K562 (cell line): ENCODE results near the gene CDK5RAP3. TPM values are rescaled to one million over a fixed set of nuclear protein-coding genes. Genes with fewer than 3 reads are reported as not detected.

Source experiments
- C11orf30 ChIP-seq: fragments of 450-650 bp; IDR thresholded peaks from 2 replicates; pipeline ENCODE4 v1.6.1; 2016; ENCODE audit warnings: low read depth, mild to moderate bottlenecking
- CBX1 ChIP-seq: sonication (generic); IDR thresholded peaks from 2 replicates; pipeline ENCODE4 v1.6.1; 2016; ENCODE audit warnings: antibody characterized with exemption, low read depth, mild to moderate bottlenecking
- EP400 ChIP-seq: fragments of 450-650 bp; IDR thresholded peaks from 2 replicates; pipeline ENCODE4 v1.6.1; 2017; ENCODE audit warnings: antibody characterized with exemption, mild to moderate bottlenecking, moderate library complexity
- ERF ChIP-seq: fragments of 450-650 bp; formaldehyde crosslinking; IDR thresholded peaks from 2 replicates; pipeline ENCODE4 v1.4.0; 2020; ENCODE audit warnings: mild to moderate bottlenecking, mixed read lengths
- ESRRA ChIP-seq: fragments of 450-650 bp; IDR thresholded peaks from 2 replicates; pipeline ENCODE4 v1.6.1; 2014; ENCODE audit warnings: low read depth, mild to moderate bottlenecking, moderate library complexity, borderline replicate concordance
- GMEB1 ChIP-seq: fragments of 250-450 bp; sonication (Bioruptor Pico); IDR thresholded peaks from 2 replicates; pipeline ENCODE4 v1.4.0; 2020; ENCODE audit warnings: mild to moderate bottlenecking
- KAT8 ChIP-seq: fragments of 450-650 bp; IDR thresholded peaks from 2 replicates; pipeline ENCODE4 v1.6.1; 2016; ENCODE audit warnings: low read depth, mild to moderate bottlenecking
- LEF1 ChIP-seq: fragments of 450-650 bp; IDR thresholded peaks from 2 replicates; pipeline ENCODE4 v1.6.1; 2016; ENCODE audit warnings: mild to moderate bottlenecking
- MITF ChIP-seq: IDR thresholded peaks from 2 replicates; pipeline ENCODE4 v1.6.1; 2014; ENCODE audit warnings: antibody characterized with exemption
- NFATC3 ChIP-seq: fragments of 450-650 bp; IDR thresholded peaks from 2 replicates; pipeline ENCODE4 v1.6.1; 2017; ENCODE audit warnings: mild to moderate bottlenecking
- NFXL1 ChIP-seq: fragments of 450-650 bp; formaldehyde crosslinking; IDR thresholded peaks from 2 replicates; pipeline ENCODE4 v1.4.0; 2021; ENCODE audit warnings: mild to moderate bottlenecking
- NR0B1 ChIP-seq: fragments of 450-650 bp; IDR thresholded peaks from one replicate; pipeline ENCODE4 v1.6.1; 2018; ENCODE audit warnings: mild to moderate bottlenecking, moderate library complexity; ENCODE audit not compliant: partially characterized antibody
- NUFIP1 ChIP-seq: fragments of 450-650 bp; IDR thresholded peaks from 2 replicates; pipeline ENCODE4 v1.6.1; 2018; ENCODE audit not compliant: partially characterized antibody
- PHB ChIP-seq: fragments of 250-450 bp; sonication (Bioruptor Pico); IDR thresholded peaks from 2 replicates; pipeline ENCODE4 v1.5.0; 2021
- PHF8 ChIP-seq: fragments of 200-600 bp; sonication (generic); IDR thresholded peaks from 2 replicates; pipeline ENCODE4 v1.6.1; 2012; ENCODE audit warnings: mixed run types, mild to moderate bottlenecking, inconsistent platforms, low read length, moderate library complexity, borderline replicate concordance
- PREB ChIP-seq: sonication (generic); formaldehyde crosslinking; IDR thresholded peaks from 2 replicates; pipeline ENCODE4 v1.8.1; 2023; ENCODE audit warnings: mild to moderate bottlenecking, missing genetic modification reagents
- PRPF4 ChIP-seq: fragments of 200-400 bp; formaldehyde crosslinking; IDR thresholded peaks from one replicate; pipeline ENCODE4 v1.6.1; 2017; ENCODE audit warnings: low read length, low read depth, mild to moderate bottlenecking; ENCODE audit not compliant: insufficient read depth, poor library complexity, severe bottlenecking
- RBM14 ChIP-seq: fragments of 200-400 bp; formaldehyde crosslinking; IDR thresholded peaks from 2 replicates; pipeline ENCODE4 v1.6.1; 2018; ENCODE audit warnings: low read depth, mild to moderate bottlenecking, low read length, moderate library complexity, borderline replicate concordance; ENCODE audit not compliant: insufficient read depth
- TAF9B ChIP-seq: fragments of 450-650 bp; IDR thresholded peaks from 2 replicates; pipeline ENCODE4 v1.6.1; 2018; ENCODE audit warnings: mild to moderate bottlenecking; ENCODE audit not compliant: partially characterized antibody
- TRIM25 ChIP-seq: fragments of 450-650 bp; IDR thresholded peaks from 2 replicates; pipeline ENCODE4 v1.7.0; 2016; ENCODE audit warnings: borderline replicate concordance
- ZNF589 ChIP-seq: fragments of 200-800 bp; sonication (Bioruptor generic); IDR thresholded peaks from 2 replicates; pipeline ENCODE4 v1.6.1; 2016; ENCODE audit warnings: low read depth, missing genetic modification characterization, missing compliant biosample characterization
- polyA plus RNA-seq, 8 experiments: library from polyadenylated mRNA; depleted of rRNA in 4 of 8; stranded (reverse) in 5 of 8; unstranded in 3 of 8; fragments of >200 nt; fragmentation: Nextera tagmentation in 2 of 8; fragmentation: Illumina TruSeq in 1 of 8; extraction: Ambion mirVana in 2 of 8; extraction: Trizol in 1 of 8; gene quantifications; 2 replicates each; pipeline versions ENCODE4 v1.2.1 to v1.2.3, GENCODE V29; 2011 to 2014; ENCODE audit warnings: inconsistent platforms in 1 of 8, missing spikeins in 1 of 8
- total RNA-seq, 7 experiments: library from RNA; depleted of rRNA in 6 of 7; stranded (reverse); fragments of >200 nt in 6 of 7; fragmentation: Illumina TruSeq in 2 of 7; extraction: Trizol in 2 of 7; gene quantifications; 2 replicates each; pipeline versions ENCODE4 v1.2.1 to v1.2.3, GENCODE V29; 2011 to 2021; ENCODE audit warnings: low replicate concordance in 1 of 7

CDK5RAP3 gene
- total and polyA plus RNA-seq, 9 of the 15 experiments (the other 6 are each of a cell fraction or from before 2014, with no cell fraction given): 44.2 to 202 (median 91.5) TPM

GRCh38 chr17:48026502-48027321, 55.8 kb downstream of the CDK5RAP3 start (continued):
- no peak for TF ChIP-seq PREB
- no peak for TF ChIP-seq TRIM25
- no peak for TF ChIP-seq NFXL1
- TF ChIP-seq C11orf30: no peak
- no peak for TF ChIP-seq PHB (CRISPR knock-in tag)
- TF ChIP-seq NR0B1: no peak
- TF ChIP-seq GMEB1: no peak
- TF ChIP-seq KAT8: no peak
- no peak for TF ChIP-seq TAF9B
- TF ChIP-seq NFATC3: no peak
- no peak for TF ChIP-seq NUFIP1
- 0 out of 2 replicates have a peak, but pooled peaks have one; percentile 36 for TF ChIP-seq EP400
- TF ChIP-seq ERF: no peak
- no peak for TF ChIP-seq PHF8
- TF ChIP-seq LEF1: peak; percentile 57; the same call in 1 of the 2 replicates
- no peak for TF ChIP-seq ZNF589 (CRISPR knock-in tag)
- TF ChIP-seq RBM14: no peak
- no peak for TF ChIP-seq MITF
- TF ChIP-seq PRPF4: no peak
- TF ChIP-seq CBX1: no peak
- no peak for TF ChIP-seq ESRRA
